ENCODE measurements around the gene SSBP3.
"Not testable (repeated sequence)": the region's sequence is repeated elsewhere in the genome, so short reads cannot be mapped to it uniquely, and the experiment has no call there.

The SSBP3 gene

DNA sequence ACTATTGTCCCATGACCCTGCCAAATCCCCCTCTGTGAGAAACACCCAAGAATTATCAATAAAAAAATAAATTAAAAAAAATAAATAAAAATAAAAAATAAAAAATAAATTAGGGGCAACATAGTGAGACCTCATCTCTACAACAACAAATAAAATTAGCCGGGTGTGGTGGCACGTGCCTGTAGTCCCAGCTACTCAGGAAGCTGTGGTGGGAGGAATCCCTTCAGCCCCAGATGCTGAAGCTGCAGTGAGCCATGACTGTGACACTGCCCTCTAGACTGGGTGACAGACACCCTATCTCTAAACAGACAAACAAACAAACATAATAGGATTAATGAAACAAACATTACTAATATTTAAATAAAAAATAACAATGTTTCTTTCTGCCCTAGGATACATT, 171.9 kb downstream of the SSBP3 start:
- no peak for DNase-seq

DNA sequence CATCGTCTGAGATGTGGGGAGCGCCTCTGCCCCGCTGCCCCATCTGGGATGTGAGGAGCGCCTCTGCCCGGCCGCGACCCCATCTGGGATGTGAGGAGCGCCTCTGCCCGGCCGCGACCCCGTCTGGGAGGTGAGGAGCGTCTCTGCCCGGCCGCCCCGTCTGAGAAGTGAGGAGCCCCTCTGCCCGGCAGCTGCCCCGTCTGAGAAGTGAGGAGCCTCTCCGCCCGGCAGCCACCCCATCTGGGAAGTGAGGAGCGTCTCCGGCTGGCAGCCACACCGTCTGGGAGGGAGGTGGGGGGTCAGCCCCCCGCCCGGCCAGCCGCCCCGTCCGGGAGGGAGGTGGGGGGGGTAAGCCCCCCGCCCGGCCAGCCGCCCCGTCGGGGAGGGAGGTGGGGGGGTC, 173.0 kb downstream of the SSBP3 start:
- not testable (repeated sequence) for DNase-seq

DNA sequence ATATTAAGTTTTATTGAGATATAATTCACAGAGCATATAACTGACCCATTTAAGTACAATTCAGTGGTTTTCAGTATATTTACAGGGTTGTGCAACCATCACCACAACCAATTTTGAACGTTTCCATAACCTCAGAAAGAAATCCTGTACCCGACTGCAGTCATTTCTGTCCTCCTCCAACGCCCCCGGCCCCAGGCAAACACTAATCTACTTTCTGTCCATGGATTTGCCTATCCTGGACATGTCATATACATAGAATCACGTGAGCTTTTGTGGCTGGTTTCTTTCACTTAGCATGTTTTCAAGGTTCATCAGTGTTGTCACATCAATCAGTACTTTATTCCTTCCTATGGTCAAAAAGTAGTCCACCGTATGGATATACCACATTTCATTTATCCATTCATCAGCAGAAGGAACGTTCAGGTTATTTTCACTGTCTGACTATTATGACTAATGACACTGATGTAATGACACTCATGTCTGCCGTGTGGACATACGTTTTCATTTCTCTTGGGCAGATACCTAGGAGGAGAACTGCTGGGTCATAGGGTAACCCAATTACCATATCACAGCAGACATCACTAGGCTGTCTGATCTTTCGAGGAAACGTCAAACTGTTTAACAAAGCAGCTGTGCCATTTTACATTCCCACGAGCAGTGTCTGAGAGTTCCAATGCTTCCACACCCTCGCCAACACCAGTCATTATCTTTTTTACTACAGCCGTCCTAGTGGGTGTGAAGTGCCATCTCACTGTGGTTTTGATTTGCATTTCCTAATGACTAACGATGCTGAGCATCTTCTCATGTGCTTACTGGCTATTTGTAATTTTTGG, 175.5 kb downstream of the SSBP3 start:
- DNase-seq, result peak; percentile 37 to 47

DNA sequence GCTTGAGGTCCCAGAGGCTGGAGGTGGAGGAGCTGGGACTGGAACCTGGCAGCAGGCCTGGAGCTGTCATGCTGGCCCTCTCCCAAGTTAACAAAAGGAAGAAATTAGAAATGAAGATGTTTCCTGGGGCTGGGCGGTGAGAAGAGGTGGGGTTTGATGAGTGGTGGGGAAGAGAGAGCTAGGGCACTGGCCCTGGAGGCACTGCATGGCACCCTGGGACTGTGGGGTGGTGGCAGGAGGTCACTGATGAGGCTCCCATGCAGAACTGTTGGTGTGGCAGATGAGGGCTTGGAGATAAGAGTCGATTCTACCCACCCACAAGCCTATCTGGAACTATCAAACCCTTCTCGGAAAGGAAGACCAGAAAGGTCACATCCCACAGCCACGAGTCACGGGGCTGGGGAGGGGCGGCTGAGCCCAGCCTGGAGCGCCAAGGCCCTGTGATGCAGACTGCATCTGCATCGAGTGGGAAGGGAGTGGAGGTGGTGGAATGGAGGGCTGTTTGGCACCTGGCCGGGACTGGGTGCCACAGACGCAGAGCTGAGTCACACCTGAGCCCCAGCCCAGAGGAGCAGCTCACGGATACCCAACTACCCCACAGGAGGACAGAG, 176.8 kb downstream of the SSBP3 start:
- peak; percentile 26 to 29 for DNase-seq

DNA sequence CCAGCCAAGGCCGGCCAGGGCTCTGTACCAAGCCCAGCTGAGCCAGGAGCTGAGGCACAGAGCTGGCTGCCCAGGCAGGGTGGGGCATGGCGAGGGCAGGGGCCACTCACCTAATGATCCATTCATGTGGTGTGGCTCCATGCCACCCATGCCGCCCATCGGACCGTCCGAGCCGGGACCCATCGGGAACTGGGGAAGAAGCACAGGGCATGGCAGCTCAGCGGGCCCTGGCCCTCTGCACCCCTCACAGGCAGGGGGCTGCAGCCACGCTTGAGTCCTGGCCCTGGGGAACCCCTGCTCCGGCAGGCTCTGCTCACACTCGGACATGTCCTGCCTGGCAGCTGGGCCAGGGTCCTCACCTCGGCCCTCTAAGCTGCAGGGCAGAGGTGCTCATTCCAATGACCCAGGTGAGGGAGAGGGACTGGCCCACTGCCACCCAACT, 177.5 kb downstream of the SSBP3 start:
- DNase-seq, result no peak

DNA sequence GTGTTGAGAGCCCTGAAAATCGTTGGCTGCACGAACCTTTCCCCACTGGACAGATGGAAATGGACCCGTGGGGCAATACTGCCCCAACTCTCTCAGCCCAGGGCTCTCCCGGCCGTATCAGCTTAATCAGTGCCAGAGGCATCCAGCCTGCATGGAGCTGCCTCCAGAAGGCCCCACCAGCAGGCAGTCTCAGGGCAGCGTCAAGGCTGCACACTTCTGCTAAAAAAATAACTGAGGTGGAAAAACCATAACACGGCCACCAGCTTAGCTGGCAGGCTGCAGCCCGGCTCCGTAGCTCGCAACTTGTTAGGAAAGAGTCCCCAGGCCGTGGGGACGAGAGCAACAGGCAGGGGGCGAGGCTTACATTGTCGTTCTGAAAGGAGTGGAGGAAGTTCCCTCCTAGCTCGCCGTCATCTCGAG, 178.3 kb downstream of the SSBP3 start:
- no peak for DNase-seq

DNA sequence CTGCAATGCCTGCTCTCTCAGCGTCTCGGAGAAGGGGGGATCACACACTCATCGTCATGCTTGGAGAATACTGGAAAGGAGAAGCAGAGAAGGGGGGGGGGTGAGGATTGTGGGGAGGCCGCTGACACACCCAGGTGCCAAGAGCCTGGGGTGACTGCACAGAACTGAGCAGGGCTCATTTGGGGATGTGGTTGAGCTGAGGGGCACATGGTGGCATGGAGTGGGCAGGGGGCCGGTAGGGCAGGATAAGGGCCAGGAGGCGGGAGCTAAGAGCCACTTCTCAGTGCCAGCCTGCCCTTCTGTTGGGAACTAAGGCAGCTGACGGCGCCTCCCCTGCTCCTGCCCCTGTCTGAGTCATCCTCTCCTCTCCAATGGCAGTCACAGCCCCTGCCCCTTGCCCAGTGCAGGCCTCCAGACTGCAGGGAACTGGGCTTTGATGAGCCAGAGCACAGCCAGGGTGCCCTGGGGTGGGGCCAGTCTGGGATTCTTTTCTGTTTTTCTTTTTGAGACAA, 179.0 kb downstream of the SSBP3 start:
- DNase-seq, result no peak

DNA sequence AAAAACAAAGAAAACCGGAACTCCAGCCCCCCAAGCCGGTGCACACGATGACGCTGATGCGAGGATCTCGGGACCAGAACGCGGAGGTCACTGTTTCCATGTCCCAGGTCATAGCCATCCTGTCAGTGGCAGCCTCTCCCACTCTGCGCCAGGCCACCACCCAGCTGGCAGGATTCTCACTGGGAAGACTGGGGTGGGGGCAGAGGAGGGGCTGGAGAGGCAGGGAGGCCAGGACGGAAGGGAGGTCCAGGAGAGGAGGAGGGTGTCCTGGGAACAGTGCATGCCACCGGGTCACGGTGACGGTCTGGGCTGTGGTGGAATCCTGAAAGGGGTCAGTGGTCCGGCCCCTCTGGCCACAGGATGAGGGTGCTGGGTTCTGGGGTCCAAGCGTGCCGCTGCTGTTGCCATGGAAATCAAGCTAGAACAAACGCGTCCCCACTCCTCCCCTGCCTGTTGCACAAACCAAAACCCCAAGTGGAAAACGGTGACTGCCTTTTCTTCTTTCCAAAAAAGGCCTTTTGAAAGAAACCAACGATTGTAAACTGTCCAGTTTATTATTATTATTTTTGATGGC, 180.1 kb downstream of the SSBP3 start:
- DNase-seq, result no peak

DNA sequence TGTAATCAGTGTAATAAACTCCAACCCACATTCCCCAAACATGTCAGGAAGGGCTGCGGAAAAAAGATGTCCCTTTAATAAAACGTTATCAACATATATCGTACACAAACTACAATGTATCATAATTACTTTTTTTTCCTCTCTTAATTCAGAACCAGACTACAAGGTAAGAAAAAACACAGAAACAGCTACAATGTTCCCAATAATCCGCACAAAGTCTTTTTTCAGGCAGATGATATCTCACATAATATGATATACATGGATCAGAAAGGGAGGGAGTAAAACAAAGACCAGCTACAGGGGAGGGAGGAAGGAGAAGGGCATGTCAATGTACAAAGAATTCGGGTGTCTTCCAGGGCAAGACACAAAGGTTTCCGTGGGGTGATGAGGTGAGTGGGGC, 180.8 kb downstream of the SSBP3 start:
- DNase-seq, result no peak

DNA sequence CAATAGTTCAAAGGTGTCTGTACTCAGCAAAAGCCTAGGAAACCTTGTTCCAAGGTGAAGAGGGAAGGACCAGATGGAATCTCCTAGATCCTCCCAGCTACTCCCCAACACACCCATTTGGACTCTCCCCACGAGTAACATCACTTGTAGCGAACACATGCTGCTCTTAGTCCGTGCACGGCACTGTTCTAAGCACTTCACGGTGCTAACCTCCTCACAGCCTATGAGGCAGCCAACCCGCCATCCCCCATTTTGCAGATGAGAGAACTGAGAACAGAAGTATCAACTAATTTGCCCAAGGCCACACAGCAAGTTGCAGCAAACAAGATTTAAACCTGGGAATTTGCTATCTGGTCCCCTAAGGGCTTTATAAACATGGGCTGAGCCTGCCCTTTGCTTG, 182.0 kb downstream of the SSBP3 start:
- no peak for DNase-seq

DNA sequence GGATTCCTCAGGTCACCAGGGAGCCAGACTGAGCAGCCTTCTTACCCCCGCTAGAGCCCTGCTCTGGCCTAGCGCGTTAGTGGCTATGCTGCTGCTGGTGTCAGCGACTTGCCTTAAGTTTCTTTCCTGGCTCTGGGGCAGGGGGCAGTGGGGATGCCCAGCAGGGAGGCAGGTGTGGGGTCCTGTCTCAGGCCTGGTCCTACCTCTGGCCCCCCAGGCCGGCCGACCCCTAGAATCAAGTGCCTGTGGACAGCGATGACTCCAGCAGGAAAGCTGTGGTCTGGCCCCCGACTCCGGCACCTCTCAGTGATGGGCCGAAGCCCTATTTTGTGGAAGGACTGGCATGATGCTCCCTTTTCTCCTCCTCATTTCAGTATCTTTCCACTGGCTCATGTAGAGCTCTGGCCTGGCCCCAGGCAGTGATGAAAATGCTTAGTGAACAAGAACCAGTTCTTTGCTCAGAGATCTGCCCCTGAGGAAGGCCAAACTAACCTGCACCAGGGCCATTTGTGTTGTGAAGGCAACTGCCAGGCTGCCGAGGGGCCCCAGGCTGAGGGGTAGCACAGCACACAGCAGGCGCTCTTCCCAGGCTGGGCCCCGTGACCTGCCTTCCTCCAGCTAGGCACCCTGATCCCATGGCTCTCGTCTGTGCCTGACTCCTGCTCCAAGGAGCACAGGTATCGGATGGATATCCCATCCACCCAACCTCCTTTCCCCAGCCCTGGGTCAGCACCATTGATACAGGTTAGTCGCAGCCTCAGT, 182.6 kb downstream of the SSBP3 start:
- DNase-seq, result no peak

DNA sequence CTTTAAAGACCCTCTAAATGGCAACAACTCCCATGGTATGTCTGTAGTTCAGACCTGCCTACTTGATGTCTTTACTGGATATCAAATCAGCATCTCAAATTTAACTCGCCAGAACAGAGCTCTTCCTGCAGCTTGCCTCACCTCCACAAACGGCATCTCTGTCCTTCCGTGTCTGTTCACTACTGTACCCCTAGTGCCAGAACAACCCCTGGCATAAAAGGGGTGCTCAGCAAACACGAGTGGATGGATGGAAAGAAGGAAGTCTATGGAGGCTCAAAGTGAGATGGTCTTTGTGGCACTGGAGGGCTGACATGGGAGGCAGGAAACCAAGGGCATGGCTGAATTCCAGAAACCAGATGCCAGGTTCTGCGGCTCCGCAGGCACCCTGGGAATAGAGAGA, 183.5 kb downstream of the SSBP3 start:
- DNase-seq, result no peak

DNA sequence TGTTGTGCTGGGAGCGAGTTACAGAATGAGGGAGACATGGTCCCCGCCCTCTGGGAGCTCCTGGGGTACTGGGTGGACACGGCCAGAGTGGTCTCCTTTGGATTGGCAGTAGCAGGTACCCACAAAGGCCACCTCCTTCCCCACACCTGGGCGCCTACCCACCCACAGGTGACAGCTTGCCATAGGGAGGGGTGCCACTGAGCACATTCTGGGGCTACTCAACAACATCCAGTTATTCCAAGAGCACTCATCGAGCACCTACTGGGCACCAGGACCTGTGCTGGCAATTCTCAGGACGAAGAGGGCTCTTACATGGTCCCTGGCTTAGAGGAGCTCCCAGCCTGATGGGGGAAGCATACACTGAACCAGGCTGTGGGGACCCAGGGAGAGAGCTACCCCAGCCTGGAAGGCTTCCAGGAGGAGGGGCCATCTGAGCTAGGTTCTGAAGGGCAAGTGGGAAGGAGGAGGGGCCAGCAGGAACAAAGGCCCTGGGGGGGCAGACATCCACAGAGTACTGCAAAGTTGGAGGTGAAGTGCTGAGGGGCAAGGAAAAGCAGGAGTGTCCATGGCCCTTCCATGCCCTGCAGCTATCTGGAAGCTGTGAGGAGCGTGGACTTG, 184.2 kb downstream of the SSBP3 start:
- DNase-seq, result no peak

DNA sequence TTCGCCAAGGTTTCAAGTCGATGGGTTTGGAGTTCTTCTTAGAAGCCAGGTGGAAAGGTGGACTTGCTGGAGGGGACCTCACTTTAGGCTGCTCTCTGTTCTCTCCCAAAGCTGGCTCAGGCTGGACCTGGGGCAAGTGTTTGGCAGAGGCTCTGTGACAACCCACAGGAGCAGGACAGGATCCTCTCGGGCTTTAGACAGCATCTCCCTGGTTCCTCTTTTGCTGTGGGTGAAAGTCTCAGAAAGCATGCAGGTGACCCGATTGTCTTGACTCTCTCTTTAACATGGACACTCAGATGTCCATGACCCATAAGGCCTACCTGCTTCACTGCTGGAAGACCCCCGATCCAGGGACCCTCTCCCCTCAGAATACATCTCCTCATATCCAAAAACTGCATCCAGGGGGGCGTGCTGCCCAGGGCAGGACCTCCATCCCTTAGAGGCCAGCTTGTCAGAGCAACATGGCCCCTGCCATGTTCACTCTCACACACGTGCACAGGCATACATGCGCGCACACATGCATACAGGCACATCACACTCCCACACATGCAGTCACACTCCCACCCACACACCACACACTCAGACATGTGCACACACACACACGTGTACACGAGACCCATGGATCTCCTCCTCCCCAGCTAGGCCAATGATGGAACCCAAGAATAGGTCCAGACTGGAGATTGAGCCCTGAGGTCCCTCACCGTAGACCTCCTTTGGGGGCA, 184.9 kb downstream of the SSBP3 start:
- no peak for DNase-seq

DNA sequence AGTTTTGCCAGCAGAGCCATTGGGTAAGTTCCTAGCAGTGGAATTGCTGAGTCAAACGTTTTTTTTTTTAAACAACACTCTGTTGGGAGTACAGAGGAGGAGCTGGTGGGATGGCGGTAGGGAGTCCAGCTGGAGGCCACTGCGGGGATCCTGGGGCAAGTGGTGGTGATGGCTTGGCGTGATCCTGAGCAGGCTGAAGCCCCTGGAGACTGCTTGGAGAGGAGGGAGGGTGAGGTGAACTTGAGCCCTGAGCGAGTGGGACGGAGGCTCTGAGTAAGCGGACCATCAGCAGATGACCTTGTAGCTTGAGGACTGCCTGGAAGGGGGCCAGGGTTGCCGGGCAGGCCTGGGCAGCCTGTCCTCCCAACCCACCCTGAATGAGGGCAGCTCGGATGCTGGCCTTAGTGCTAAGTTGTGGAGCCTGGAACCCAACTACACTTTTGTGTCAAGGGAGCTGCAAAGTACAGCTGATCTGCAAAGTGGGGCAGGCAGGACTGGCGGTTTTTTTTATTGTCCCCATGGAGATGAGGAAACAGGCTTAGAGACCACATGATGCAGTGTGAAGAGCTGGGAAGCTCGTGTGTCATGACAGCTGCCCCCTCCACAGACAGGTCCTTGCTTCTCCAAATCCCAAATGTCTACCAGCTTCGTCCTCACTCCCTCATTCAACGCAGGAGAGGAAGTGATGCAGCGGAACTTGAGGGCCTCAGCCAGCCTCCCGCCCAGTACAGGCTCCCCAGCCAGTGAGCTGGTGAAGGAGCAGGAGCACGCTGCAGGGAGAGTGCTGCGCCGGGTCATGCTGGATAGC, 186.0 kb downstream of the SSBP3 start:
- DNase-seq, result no peak

DNA sequence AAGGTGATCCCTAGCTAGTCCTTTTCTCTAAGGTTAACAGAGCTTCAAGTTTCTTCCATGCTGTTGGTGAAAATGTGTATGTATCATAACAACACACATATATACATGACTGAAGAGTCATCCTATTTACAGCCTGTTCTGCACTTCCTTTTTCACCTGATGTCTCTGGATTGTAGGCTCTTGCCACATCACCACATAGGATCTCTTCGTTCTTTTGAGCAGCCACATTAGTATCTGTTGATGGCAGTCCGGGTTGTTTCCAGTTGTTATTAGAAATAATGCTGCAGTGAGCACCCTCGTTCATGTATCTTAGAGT, 186.5 kb downstream of the SSBP3 start:
- DNase-seq, result no peak

DNA sequence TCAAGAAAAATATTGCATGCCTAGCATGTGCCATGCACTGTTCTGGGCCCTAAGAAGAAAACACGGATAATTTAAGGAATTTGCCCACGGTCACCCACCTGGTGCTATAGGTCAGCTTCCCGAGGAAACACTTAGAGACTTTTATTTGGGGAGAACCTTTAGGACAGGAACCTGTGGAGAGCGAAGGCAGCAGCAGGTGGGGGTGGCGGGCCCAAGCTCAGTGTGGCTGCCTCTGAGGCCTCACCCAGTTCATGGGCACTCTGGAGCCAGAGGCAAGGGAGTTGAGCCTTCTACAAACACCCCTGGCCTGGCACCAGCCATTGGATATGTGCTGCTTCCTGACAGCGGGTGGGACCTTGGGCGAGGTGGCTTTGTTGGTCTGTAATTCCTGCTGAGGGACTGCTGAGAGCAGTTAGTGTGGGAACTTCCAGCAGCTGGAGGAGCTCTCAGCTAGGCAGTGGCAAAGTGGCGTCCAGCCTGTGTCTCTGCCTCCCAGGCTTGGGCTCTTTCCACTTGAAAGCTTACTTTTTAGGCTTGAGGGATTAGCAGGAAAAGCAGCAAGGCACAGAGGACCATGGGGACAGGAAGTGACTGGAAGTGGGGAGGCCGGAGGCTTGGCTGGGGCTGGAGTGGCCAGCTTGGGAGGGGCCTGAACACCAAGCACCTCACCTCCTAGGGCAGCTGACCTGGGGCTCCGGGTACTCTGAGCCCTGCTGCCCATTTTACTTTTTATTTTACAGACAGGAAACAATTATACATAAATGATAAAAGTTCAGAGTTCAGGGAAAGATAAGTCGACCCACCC, 187.1 kb downstream of the SSBP3 start:
- no peak for DNase-seq

DNA sequence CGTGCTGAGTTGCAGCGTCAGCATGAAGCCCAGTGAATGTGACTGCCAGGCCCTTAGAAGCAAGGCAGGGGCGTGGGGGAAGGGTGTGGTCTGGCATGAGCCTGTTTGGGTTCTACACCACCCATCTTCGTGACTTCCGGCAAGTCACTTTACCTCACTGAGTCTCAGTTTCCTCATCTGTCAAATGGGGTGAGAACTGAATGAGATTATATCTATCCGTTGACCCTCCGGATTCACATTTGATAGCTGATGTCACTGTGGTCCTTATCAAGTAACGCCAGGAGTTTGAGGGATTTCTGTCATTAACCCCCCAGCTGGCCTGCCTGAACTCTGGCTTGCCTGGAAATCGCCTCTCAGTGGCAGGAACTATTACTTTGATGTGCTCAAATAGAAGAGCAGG, 190.7 kb downstream of the SSBP3 start:
- DNase-seq, result no peak

DNA sequence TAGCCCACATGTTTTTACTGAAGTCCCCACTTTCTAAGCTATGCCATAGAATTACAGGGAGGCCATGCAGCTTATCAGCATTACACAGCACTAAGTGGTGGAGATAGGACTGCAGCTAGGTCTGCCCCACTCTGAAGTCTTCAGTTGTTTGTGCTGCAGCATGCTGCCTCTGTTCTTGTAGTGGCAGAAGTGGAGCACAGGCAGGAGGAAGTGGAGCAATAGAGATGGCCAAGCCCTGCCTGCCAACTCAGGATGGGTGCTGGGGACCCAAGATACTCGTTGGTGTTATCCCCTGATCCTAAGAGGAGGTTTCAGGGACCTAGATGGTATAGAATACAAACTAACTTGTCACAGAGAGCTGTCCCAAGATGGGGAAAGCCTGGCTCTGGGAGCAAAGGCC, 193.3 kb downstream of the SSBP3 start:
- DNase-seq, result no peak

DNA sequence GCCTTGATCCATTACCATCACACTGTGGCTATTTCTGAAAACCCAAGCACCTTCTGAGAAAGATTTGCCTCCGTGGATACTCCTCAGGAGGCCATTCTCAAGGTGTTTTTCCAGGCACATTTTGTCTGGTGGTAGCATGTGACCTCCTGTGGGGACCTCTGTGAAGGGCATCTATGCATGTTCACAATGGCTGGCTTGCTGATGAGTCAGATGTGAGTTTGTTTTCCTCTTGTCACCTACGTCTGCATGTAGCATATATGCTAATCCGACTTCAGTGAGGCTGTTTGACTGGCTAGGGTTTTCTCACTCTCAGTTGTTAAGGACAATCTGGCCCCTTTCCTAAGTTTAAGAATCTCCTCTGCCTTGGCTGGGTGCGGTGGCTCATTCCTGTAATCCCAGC, 198.3 kb downstream of the SSBP3 start:
- DNase-seq, result not testable (repeated sequence)

DNA sequence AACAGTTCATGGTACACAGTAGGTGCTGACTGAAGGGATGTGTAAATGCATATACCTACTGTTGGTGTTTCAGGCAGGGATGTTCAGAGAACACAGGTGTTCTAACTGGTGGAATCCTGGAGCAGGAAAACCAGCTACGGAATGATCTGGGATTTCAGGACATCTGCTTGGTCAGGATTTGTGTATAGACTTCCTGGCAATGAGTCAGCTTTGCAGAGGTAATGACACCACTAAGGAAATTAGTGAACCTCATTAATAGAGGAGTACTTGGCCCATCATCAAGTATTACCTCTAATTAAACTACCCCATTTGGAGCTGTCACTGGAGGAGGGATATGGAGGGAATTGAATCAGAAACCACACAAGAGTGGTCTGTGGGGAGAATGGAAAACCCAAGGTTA, 198.9 kb downstream of the SSBP3 start:
- DNase-seq, result no peak

All from stimulated activated CD4-positive, alpha-beta T cell treated with anti-CD3 and anti-CD28 coated beads, Interleukin-2, amount 100 ng/mL, for 48 hours (primary cell).